ENCODE results near the gene RHPN2.

- TF ChIP-seq CTCF (IDR thresholded peaks at IDR 0.05; ENCODE audit: insufficient read depth, low read length, poor library complexity, severe bottlenecking) (no peak), EZH2phosphoT487 (conservative IDR thresholded peaks at IDR 0.05; ENCODE audit: low read length) (no peak)
Measured at GRCh38 chr19:33024398-33024797, 40.3 kb downstream of the RHPN2 start.
